GM12878 (cell line): ENCODE measurements around the gene FRK. TPM values are rescaled to one million over a fixed set of nuclear protein-coding genes. Genes with fewer than 3 reads are reported as not detected.

ENCODE experiments used
- CEBPZ ChIP-seq: fragments of 150-350 bp; IDR thresholded peaks from 2 replicates; pipeline ENCODE4 v1.6.1; 2016; ENCODE audit warnings: low read depth, low read length
- CUX1 ChIP-seq: IDR thresholded peaks from 2 replicates; pipeline ENCODE4 v1.6.1; 2012; ENCODE audit warnings: improper control_type of control experiment, low read depth, low read length; ENCODE audit not compliant: insufficient replicate concordance
- FOS ChIP-seq: IDR thresholded peaks from 3 replicates; pipeline ENCODE4 v1.6.1; 2011; ENCODE audit warnings: borderline replicate concordance; ENCODE audit not compliant: insufficient read length; ENCODE audit errors: extremely low read depth
- FOXK2 ChIP-seq: fragments of 450-650 bp; IDR thresholded peaks from 2 replicates; pipeline ENCODE4 v1.6.1; 2017; ENCODE audit warnings: mild to moderate bottlenecking, moderate library complexity
- IRF5 ChIP-seq: fragments of 450-650 bp; IDR thresholded peaks from 2 replicates; pipeline ENCODE4 v1.6.1; 2017; ENCODE audit warnings: borderline replicate concordance
- SKIL ChIP-seq: fragments of 450-650 bp; IDR thresholded peaks from 2 replicates; pipeline ENCODE4 v1.6.1; 2017; ENCODE audit warnings: mild to moderate bottlenecking, low read depth, inconsistent platforms; ENCODE audit not compliant: poor library complexity, severe bottlenecking
- SMARCA5 ChIP-seq: fragments of 450-650 bp; IDR thresholded peaks from 2 replicates; pipeline ENCODE4 v1.6.1; 2017; ENCODE audit warnings: mild to moderate bottlenecking
- STAT1 ChIP-seq: fragments of 450-650 bp; conservative IDR thresholded peaks from 2 replicates; pipeline ENCODE4 v1.6.1; 2014; ENCODE audit warnings: antibody characterized with exemption, mild to moderate bottlenecking
- ZNF592 ChIP-seq: fragments of 450-650 bp; IDR thresholded peaks from 2 replicates; pipeline ENCODE4 v1.6.1; 2017; ENCODE audit warnings: mild to moderate bottlenecking, moderate library complexity
- polyA plus RNA-seq, 11 experiments: library from polyadenylated mRNA; depleted of rRNA in 4 of 11; unstranded in 6 of 11; stranded (reverse) in 5 of 11; fragments of >200 nt; fragmentation: Nextera tagmentation in 4 of 11; fragmentation: Illumina TruSeq in 1 of 11; extraction: Ambion mirVana in 4 of 11; extraction: Trizol in 1 of 11; gene quantifications; 1 replicate in 1 of 11; 2 replicates in 10 of 11; pipeline versions ENCODE4 v1.2.1 to v1.2.3, GENCODE V29; 2011 to 2016; ENCODE audit warnings: inconsistent platforms in 2 of 11, missing spikeins in 2 of 11, low read depth in 1 of 11
- total RNA-seq, 4 experiments: library from RNA; depleted of rRNA in 3 of 4; stranded (reverse); fragments of >200 nt in 3 of 4; fragmentation: Illumina TruSeq in 1 of 4; extraction: Trizol in 1 of 4; gene quantifications; 2 replicates each; pipeline versions ENCODE4 v1.2.1 to v1.2.3, GENCODE V29; 2013 to 2021

Gene FRK
- total and polyA plus RNA-seq, 10 of the 15 experiments (the other 5 are each of a cell fraction or from before 2014, with no cell fraction given), result 0.29 to 2.4 (median 1.2) TPM

- TF ChIP-seq SMARCA5 (no peak), IRF5 (no peak), CUX1 (no peak), FOS (no peak), ZNF592 (no peak), CEBPZ (no peak), STAT1 (no peak), SKIL (no peak), FOXK2 (no peak)
- TF ChIP-seq, all 136 proteins: peak for 0
Measured at GRCh38 chr6:115894426-115894992, 166.2 kb downstream of the FRK start (continued).
